DLD1 (cell line): ENCODE measurements around the gene TIMM10.

Source experiments
- in situ Hi-C: cut with HindIII; loops from 2 replicates; pipeline ENCODE4 v1.10.0; 2017; ENCODE audit warnings: low sequenced_read_pairs

TIMM10 gene

GRCh38 chr11:57487021-57487778 is 43.4 kb downstream of the TIMM10 start:
- in situ Hi-C loops, result no loop called here

GRCh38 chr11:57485217-57485990 is 45.1 kb downstream of the TIMM10 start:
- in situ Hi-C loops, result no loop called here

GRCh38 chr11:57484141-57484710 is 46.3 kb downstream of the TIMM10 start:
- in situ Hi-C loops, result no loop called here

GRCh38 chr11:57483562-57483918 is 47.0 kb downstream of the TIMM10 start:
- in situ Hi-C loops, result no loop called here

GRCh38 chr11:57482782-57483561 is 47.6 kb downstream of the TIMM10 start:
- in situ Hi-C loops, result no loop called here

- in situ Hi-C loops, result no loop called here
Measured at GRCh38 chr11:57481915-57482781, 48.4 kb downstream of the TIMM10 start.

- in situ Hi-C loops, result no loop called here
Measured at GRCh38 chr11:57481315-57481714, 49.2 kb downstream of the TIMM10 start.

GRCh38 chr11:57480409-57481137 is 50.0 kb downstream of the TIMM10 start:
- in situ Hi-C loops, result no loop called here

- in situ Hi-C loops, result no loop called here
Measured at GRCh38 chr11:57479911-57480310, 50.6 kb downstream of the TIMM10 start.

GRCh38 chr11:57479021-57479663 is 51.4 kb downstream of the TIMM10 start:
- in situ Hi-C loops, result no loop called here
